ENCODE data around the gene ERVK3-1. TPM values are rescaled to one million over a fixed set of nuclear protein-coding genes. Genes with fewer than 3 reads are reported as not detected.

ERVK3-1 gene
- total and polyA plus RNA-seq, 8 donors, result 25.4 to 52.5 (median 48.1) TPM

GRCh38 chr19:58279925-58280316 lies 25.3 kb upstream of the ERVK3-1 start:
- H3K36me3 ChIP-seq, result peaks cover 0 to 16% of the 10 kb centered on the region in 2 donors
- H3K4me3 ChIP-seq, result peak overlapping the region in 1 of 2 donors; percentile 78
- DNase-seq (no peak), ATAC-seq (no peak)
- TF ChIP-seq CTCF (IDR thresholded peaks at IDR 0.05), result no peak
- H3K4me1 ChIP-seq, result peaks cover 0 to 21% of the 10 kb centered on the region in 2 donors
- intact Hi-C loops (cut with DNase I), result no loop called here
- peaks cover 0 to 32% of the 10 kb centered on the region in 2 donors for H3K9me3 ChIP-seq
- H3K27me3 ChIP-seq, result no peaks in the 10 kb centered on the region
- H3K27ac ChIP-seq, result peak overlapping the region in 1 of 2 donors; percentile 83

- Histone ChIP-seq H3K36me3 (peaks cover 0 to 45% of the 10 kb centered on the region in 2 donors), H3K9me3 (peaks cover 0 to 36% of the 10 kb centered on the region in 2 donors), H3K27ac (no peak overlapping the region), H3K4me3 (no peak overlapping the region), H3K27me3 (no peaks in the 10 kb centered on the region), H3K4me1 (peaks cover 0 to 14% of the 10 kb centered on the region in 2 donors)
- no peak for TF ChIP-seq CTCF (IDR thresholded peaks at IDR 0.05)
- DNase-seq (no peak), ATAC-seq (no peak)
- intact Hi-C loops (cut with DNase I), result no loop called here
Observed at GRCh38 chr19:58284199-58284598, 21.0 kb upstream of the ERVK3-1 start.

- Histone ChIP-seq H3K36me3 (peaks cover 0 to 100% of the 10 kb centered on the region in 2 donors), H3K27me3 (no peaks in the 10 kb centered on the region), H3K9me3 (peaks cover 0 to 86% of the 10 kb centered on the region in 2 donors), H3K27ac (no peak overlapping the region), H3K4me3 (no peak overlapping the region), H3K4me1 (no peaks in the 10 kb centered on the region)
- intact Hi-C loops (cut with DNase I), result no loop called here
- no peak for TF ChIP-seq CTCF (IDR thresholded peaks at IDR 0.05)
- ATAC-seq (no peak), DNase-seq (no peak)
Observed at GRCh38 chr19:58291943-58292342, 13.2 kb upstream of the ERVK3-1 start.

GRCh38 chr19:58294743-58295374 lies 10.3 kb upstream of the ERVK3-1 start:
- H3K36me3 ChIP-seq, result peaks cover 0 to 99% of the 10 kb centered on the region in 2 donors
- no peak overlapping the region for H3K4me3 ChIP-seq
- no peaks in the 10 kb centered on the region for H3K27me3 ChIP-seq
- DNase-seq (no peak), ATAC-seq (no peak)
- no peak for TF ChIP-seq CTCF (IDR thresholded peaks at IDR 0.05)
- H3K27ac ChIP-seq, result no peak overlapping the region
- intact Hi-C loops (cut with DNase I), result no loop called here
- H3K9me3 ChIP-seq, result peaks cover 0 to 95% of the 10 kb centered on the region in 2 donors
- no peaks in the 10 kb centered on the region for H3K4me1 ChIP-seq

GRCh38 chr19:58296104-58296503 lies 9.1 kb upstream of the ERVK3-1 start:
- Histone ChIP-seq H3K27me3 (no peaks in the 10 kb centered on the region), H3K27ac (no peak overlapping the region), H3K9me3 (peaks cover 0 to 97% of the 10 kb centered on the region in 2 donors), H3K36me3 (peaks cover 0 to 99% of the 10 kb centered on the region in 2 donors), H3K4me1 (no peaks in the 10 kb centered on the region), H3K4me3 (no peak overlapping the region)
- ATAC-seq (no peak), DNase-seq (no peak)
- TF ChIP-seq CTCF (IDR thresholded peaks at IDR 0.05), result no peak
- intact Hi-C loops (cut with DNase I), result no loop called here

Measured in left lung (tissue), 10 donors.